Spleen (tissue), 11 donors: Measurements from ENCODE around the gene COL19A1. TPM values are rescaled to one million over a fixed set of nuclear protein-coding genes. Genes with fewer than 3 reads are reported as not detected.
A peak's percentile ranks its signal among the peaks of the same experiment; 100 is the strongest.

Source experiments
- DNase-seq: peaks from one replicate; pipeline ENCODE4 v3.0.0-alpha.2; 2020
- H3K27ac ChIP-seq, 8 donors: fragments of 200-600 bp; sonication (generic) in 7 of 8; 1 replicate in 4 of 8; 2 replicates in 4 of 8; pipeline versions ENCODE4 v1.5.0 to v1.8.0; 2016 to 2021; ENCODE audit warnings: inconsistent platforms in 4 of 8, mild to moderate bottlenecking in 4 of 8, moderate library complexity in 1 of 8
- H3K27me3 ChIP-seq, 7 donors: fragments of 200-600 bp; sonication (generic) in 6 of 7; replicated peaks in 1 of 7; 1 replicate in 4 of 7; 2 replicates in 3 of 7; pipeline versions ENCODE4 v1.5.0 to v1.8.0; 2016 to 2021; ENCODE audit warnings: inconsistent platforms in 3 of 7, mild to moderate bottlenecking in 1 of 7
- H3K36me3 ChIP-seq, 6 donors: fragments of 200-600 bp; sonication (generic) in 5 of 6; 1 replicate in 4 of 6; 2 replicates in 2 of 6; pipeline versions ENCODE4 v1.5.0 to v1.8.0; 2016 to 2021; ENCODE audit warnings: inconsistent platforms in 2 of 6
- H3K4me1 ChIP-seq, 6 donors: fragments of 200-600 bp; sonication (generic) in 5 of 6; 1 replicate in 3 of 6; 2 replicates in 3 of 6; pipeline versions ENCODE4 v1.5.0 to v1.8.0; 2016 to 2021; ENCODE audit warnings: inconsistent platforms in 3 of 6
- H3K4me3 ChIP-seq, 8 donors: fragments of 200-600 bp; sonication (generic) in 7 of 8; 1 replicate in 4 of 8; 2 replicates in 4 of 8; pipeline versions ENCODE4 v1.5.0 to v1.8.0; 2016 to 2021; ENCODE audit warnings: inconsistent platforms in 4 of 8, mild to moderate bottlenecking in 4 of 8, moderate library complexity in 2 of 8
- H3K9me3 ChIP-seq, 8 donors: fragments of 200-600 bp; sonication (generic) in 7 of 8; 1 replicate in 4 of 8; 2 replicates in 4 of 8; pipeline versions ENCODE4 v1.5.0 to v1.8.0; 2016 to 2021; ENCODE audit warnings: inconsistent platforms in 4 of 8
- CTCF ChIP-seq, 11 experiments: fragments of 200-600 bp in 7 of 11; fragments of 450-650 bp in 4 of 11; sonication (generic) in 4 of 11; IDR thresholded peaks in 8 of 11; conservative IDR thresholded peaks in 3 of 11; 1 replicate in 7 of 11; 2 replicates in 4 of 11; pipeline versions ENCODE4 v1.4.0 to v1.8.0; 2016 to 2021; ENCODE audit warnings: antibody characterized with exemption in 11 of 11, inconsistent platforms in 4 of 11, mild to moderate bottlenecking in 1 of 11
- POLR2A ChIP-seq, 3 donors: fragments of 450-650 bp; IDR thresholded peaks; one replicate each; pipeline ENCODE4 v1.5.1; 2017; ENCODE audit warnings: antibody characterized with exemption in 3 of 3, mild to moderate bottlenecking in 1 of 3
- POLR2AphosphoS5 ChIP-seq, 3 donors: sonication (generic); formaldehyde crosslinking; IDR thresholded peaks; one replicate each; pipeline ENCODE4 v1.5.1; 2017; ENCODE audit warnings: antibody characterized with exemption in 3 of 3
- WGBS, 5 donors: extraction: QIAGEN DNeasy Blood & Tissue Kit in 3 of 5; methylation state at CpG; one replicate each; pipeline versions ENCODE4 v1.1.5 to v1.1.7; 2013 to 2018; 5-methylcytosine and 5-hydroxymethylcytosine counted together
- intact Hi-C: fragments of 100-400 bp; cut with DNase I; formaldehyde crosslinking; loops from one replicate; pipeline ENCODE4 v1.15.0; 2023; ENCODE audit warnings: low total_unique reads
- polyA plus RNA-seq, 3 donors: library from polyadenylated mRNA; stranded (reverse); fragments of 200-250 nt; gene quantifications; one replicate each; pipeline ENCODE4 v1.2.1, GENCODE V29; 2013
- total RNA-seq, 7 donors: library from RNA; depleted of rRNA in 3 of 7; stranded (reverse); fragments of >200 nt in 3 of 7; fragmentation: NEBNext Ultra II Directional in 4 of 7; extraction: Animal tissue kit (Norgen Biotek cat#: 25700) in 4 of 7; gene quantifications; one replicate each; pipeline versions ENCODE4 v1.1.0 to v1.2.1, GENCODE V29; 2016 to 2021
- donor health status: healthy with polysubstance abuse.
- donor health status: DM: no; HTN: no; CAD: no; lungs with moderate emphysema.
- donor health status: DM: no; HTN: no; CAD: no.
- donor health status: Bipolar disorder and iron deficiency.
- donor health status: healthy.
- donor health status: DM: no; HTN: no; CAD: no.
- donor health status: DM: yes; HTN: yes; CAD: no.

Gene COL19A1
- total and polyA plus RNA-seq, 10 donors: 0.48 to 14.5 (median 10.2) TPM

GRCh38 chr6:70166088-70166958 lies 300.0 kb downstream of the COL19A1 start:
- TF ChIP-seq POLR2AphosphoS5 (IDR thresholded peaks at IDR 0.05) (no peak), CTCF (IDR thresholded peaks at IDR 0.05 in 8 of 11, conservative IDR thresholded peaks at IDR 0.05 in 3 of 11) (peak in 5 of 11 experiments; percentile 9 to 61 (median 27))
- WGBS, 5 donors: 15 to 19% (median 18%) methylated on average over 24 of the region's 24 CpGs
- peaks cover 0 to 11% (median 0%) of the 10 kb centered on the region in 6 donors for H3K36me3 ChIP-seq
- peak; percentile 78 for DNase-seq
- H3K4me1 ChIP-seq: no peaks in the 10 kb centered on the region
- no peaks in the 10 kb centered on the region for H3K9me3 ChIP-seq
- H3K27me3 ChIP-seq: peaks cover 0 to 5% (median 0%) of the 10 kb centered on the region in 7 donors
- intact Hi-C loops: no loop called here
- H3K4me3 ChIP-seq: no peak overlapping the region
- no peak overlapping the region for H3K27ac ChIP-seq

GRCh38 chr6:70168681-70169377 lies 302.5 kb downstream of the COL19A1 start:
- Histone ChIP-seq H3K27ac (no peak overlapping the region), H3K27me3 (peaks cover 0 to 5% (median 0%) of the 10 kb centered on the region in 7 donors), H3K36me3 (peaks cover 0 to under 1% (median 0%) of the 10 kb centered on the region in 6 donors), H3K4me1 (no peaks in the 10 kb centered on the region), H3K9me3 (no peaks in the 10 kb centered on the region), H3K4me3 (no peak overlapping the region)
- intact Hi-C loops: no loop called here
- 68 to 77% (median 77%) methylated on average over 5 of the region's 5 CpGs for WGBS, 5 donors
- TF ChIP-seq POLR2A (IDR thresholded peaks at IDR 0.05) (no peak), CTCF (IDR thresholded peaks at IDR 0.05 in 8 of 11, conservative IDR thresholded peaks at IDR 0.05 in 3 of 11) (no peak)
- no peak for DNase-seq

DNA sequence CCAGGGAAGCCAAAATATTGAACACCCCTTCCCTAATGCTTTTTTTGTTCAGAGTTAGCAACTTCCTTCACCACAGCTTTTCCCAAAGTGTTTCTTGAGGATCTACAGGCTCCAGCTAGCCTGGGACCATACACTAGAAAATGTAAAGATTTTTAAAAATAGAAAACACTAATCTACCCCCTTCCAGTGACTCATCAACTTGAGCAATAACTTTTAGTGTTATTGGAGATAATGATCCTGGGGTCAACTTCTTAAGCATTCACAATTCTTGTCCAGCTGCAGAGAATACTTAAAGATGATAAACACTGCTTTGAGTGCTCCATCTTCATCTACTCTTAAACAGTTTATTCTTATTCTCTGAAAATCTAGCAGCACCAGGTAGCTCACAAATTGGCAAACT lies 304.9 kb downstream of the COL19A1 start:
- H3K9me3 ChIP-seq: no peaks in the 10 kb centered on the region
- DNase-seq: no peak
- no peak overlapping the region for H3K27ac ChIP-seq
- no peak overlapping the region for H3K4me3 ChIP-seq
- TF ChIP-seq POLR2AphosphoS5 (IDR thresholded peaks at IDR 0.05): no peak
- no peak for TF ChIP-seq POLR2A (IDR thresholded peaks at IDR 0.05)
- TF ChIP-seq CTCF (IDR thresholded peaks at IDR 0.05 in 8 of 11, conservative IDR thresholded peaks at IDR 0.05 in 3 of 11): no peak
- peaks cover 0 to under 1% (median 0%) of the 10 kb centered on the region in 6 donors for H3K36me3 ChIP-seq
- no peaks in the 10 kb centered on the region for H3K4me1 ChIP-seq
- intact Hi-C loops: no loop called here
- peaks cover 0 to 5% (median 0%) of the 10 kb centered on the region in 7 donors for H3K27me3 ChIP-seq

DNA sequence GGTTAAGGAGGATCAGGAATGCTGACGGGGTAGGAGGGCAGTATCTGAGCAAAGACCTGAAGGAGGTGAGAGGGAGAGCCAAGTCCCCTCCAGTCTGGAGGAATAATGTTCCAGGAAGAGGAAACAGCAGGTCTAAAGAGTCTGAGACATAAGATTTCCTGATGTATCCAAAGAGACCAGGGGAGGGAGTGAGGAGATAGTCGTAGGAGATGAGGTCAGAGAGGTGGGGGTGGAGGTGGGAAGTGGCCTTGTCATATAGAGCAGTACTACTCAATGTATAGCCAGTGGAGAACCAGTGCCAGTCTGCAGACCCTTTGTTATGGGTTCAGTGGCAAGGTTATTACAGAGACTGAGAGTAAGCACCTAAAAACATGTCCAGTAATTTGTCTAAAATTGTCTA lies 305.9 kb downstream of the COL19A1 start:
- no peaks in the 10 kb centered on the region for H3K4me1 ChIP-seq
- H3K9me3 ChIP-seq: no peaks in the 10 kb centered on the region
- intact Hi-C loops: no loop called here
- DNase-seq: no peak
- peaks cover 0 to 9% (median 0%) of the 10 kb centered on the region in 6 donors for H3K36me3 ChIP-seq
- WGBS, 5 donors: 46 to 61% (median 51%) methylated on average over 2 of the region's 2 CpGs
- H3K27ac ChIP-seq: no peak overlapping the region
- no peak for TF ChIP-seq POLR2AphosphoS5 (IDR thresholded peaks at IDR 0.05)
- TF ChIP-seq CTCF (IDR thresholded peaks at IDR 0.05 in 8 of 11, conservative IDR thresholded peaks at IDR 0.05 in 3 of 11): no peak
- TF ChIP-seq POLR2A (IDR thresholded peaks at IDR 0.05): no peak
- H3K4me3 ChIP-seq: no peak overlapping the region
- no peaks in the 10 kb centered on the region for H3K27me3 ChIP-seq
